ENCODE measurements around the gene GOT1. TPM values are rescaled to one million over a fixed set of nuclear protein-coding genes. Genes with fewer than 3 reads are reported as not detected.

Gene GOT1
- total and polyA plus RNA-seq, 2 of the 8 experiments (the other 6 are each of a cell fraction or from before 2014, with no cell fraction given) = 16.7 to 47.0 TPM

Other genes starting within 250 kb of the GOT1 start
- 0.38 and 0.58 TPM in 2 replicates for gene HPSE2, start 194.8 kb downstream of the GOT1 start, total RNA-seq (2021; fragmentation: NEBNext Ultra II Directional; extraction: Animal tissue kit (Norgen Biotek cat#: 25700))
- 0.28 and 0.41 TPM in 2 replicates for gene HPSE2, start 194.8 kb downstream of the GOT1 start, polyA plus RNA-seq (2011; rRNA removed)
- 0.57 and 0.74 TPM in 2 replicates for gene CNNM1, start 101.3 kb downstream of the GOT1 start, total RNA-seq (2021; fragmentation: NEBNext Ultra II Directional; extraction: Animal tissue kit (Norgen Biotek cat#: 25700))
- gene CNNM1, start 101.3 kb downstream of the GOT1 start, polyA plus RNA-seq (2011; rRNA removed) = 0.75 and 0.92 TPM in 2 replicates
- gene NKX2-3, start 102.3 kb upstream of the GOT1 start, total RNA-seq (2021; fragmentation: NEBNext Ultra II Directional; extraction: Animal tissue kit (Norgen Biotek cat#: 25700)) = not detected in 2 replicates
- not detected in 2 replicates for gene NKX2-3, start 102.3 kb upstream of the GOT1 start, polyA plus RNA-seq (2011; rRNA removed)
- 17.2 and 20.6 TPM in 2 replicates for gene SLC25A28, start 189.8 kb upstream of the GOT1 start, total RNA-seq (2021; fragmentation: NEBNext Ultra II Directional; extraction: Animal tissue kit (Norgen Biotek cat#: 25700))
- 16.3 and 18.5 TPM in 2 replicates for gene SLC25A28, start 189.8 kb upstream of the GOT1 start, polyA plus RNA-seq (2011; rRNA removed)
- 14.3 and 15.6 TPM in 2 replicates for gene ENTPD7, start 228.9 kb upstream of the GOT1 start, total RNA-seq (2021; fragmentation: NEBNext Ultra II Directional; extraction: Animal tissue kit (Norgen Biotek cat#: 25700))
- gene ENTPD7, start 228.9 kb upstream of the GOT1 start, polyA plus RNA-seq (2011; rRNA removed) = 3.9 and 5.0 TPM in 2 replicates

Data from H1 (cell line).